Measurements from ENCODE around the gene BAX.
"Not testable (repeated sequence)": the region's sequence is repeated elsewhere in the genome, so short reads cannot be mapped to it uniquely, and the experiment has no call there.

BAX gene

GRCh38 chr19:48954595-48955307 is at the start of gene BAX:
Gene BAX (plus strand): TSS chr19:48954875. CDS start chr19:48954929, 54 bp downstream.
- peak; percentile 91 for DNase-seq (ENCODE audit: low read depth, low spot score)
- TF ChIP-seq YY1 (IDR thresholded peaks at IDR 0.05; ENCODE audit: insufficient read depth, insufficient read length) (peak; percentile 95), ZNF274 (IDR thresholded peaks at IDR 0.05; ENCODE audit: low read depth, low read length) (no peak)
- H3K36me3 ChIP-seq (ENCODE audit: insufficient read depth, insufficient read length, low read length): peaks cover 25% of the 10 kb centered on the region
- peaks cover 4% of the 10 kb centered on the region for H3K4me1 ChIP-seq (ENCODE audit: insufficient read depth, insufficient read length)
- H3K9ac ChIP-seq (ENCODE audit: insufficient read length, low read depth): peak within 1 kb of the TSS; percentile 99
- no peaks in the 10 kb centered on the region for H3K9me3 ChIP-seq (ENCODE audit: insufficient read depth, low read length)
- peak within 1 kb of the TSS; percentile 86 for H3K4me3 ChIP-seq (ENCODE audit: insufficient read length, low read depth)
- no peaks in the 10 kb centered on the region for H3K27me3 ChIP-seq (ENCODE audit: insufficient read depth, insufficient read length)

GRCh38 chr19:48905664-48906063 is 49.0 kb upstream of the BAX start:
- Histone ChIP-seq H3K36me3 (ENCODE audit: insufficient read depth, insufficient read length, low read length) (peaks cover 35% of the 10 kb centered on the region), H3K9me3 (ENCODE audit: insufficient read depth, low read length) (no peaks in the 10 kb centered on the region)

DNA sequence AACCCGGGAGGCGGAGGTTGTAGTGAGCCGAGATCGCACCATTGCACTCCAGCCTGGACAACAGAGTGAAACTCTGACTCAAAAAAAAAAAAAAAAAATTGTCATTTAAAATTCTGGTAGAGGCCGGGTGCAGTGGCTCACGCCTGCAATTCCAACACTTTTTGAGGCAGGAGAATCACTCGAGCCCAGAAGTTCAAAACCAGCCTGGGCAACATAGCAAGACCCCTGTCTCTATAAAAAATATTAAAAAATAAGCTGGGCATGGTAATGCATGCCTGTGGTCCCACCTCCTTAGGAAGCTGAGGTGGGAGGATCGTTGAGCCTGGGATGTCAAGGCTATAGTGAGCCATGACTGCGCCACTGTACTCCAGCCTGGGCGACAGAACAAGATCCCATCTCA is 48.4 kb upstream of the BAX start:
- no peak overlapping the region for H3K9ac ChIP-seq (ENCODE audit: insufficient read length, low read depth)
- H3K4me1 ChIP-seq (ENCODE audit: insufficient read depth, insufficient read length): no peaks in the 10 kb centered on the region
- peaks cover 41% of the 10 kb centered on the region for H3K36me3 ChIP-seq (ENCODE audit: insufficient read depth, insufficient read length, low read length)
- no peak overlapping the region for H3K4me3 ChIP-seq (ENCODE audit: insufficient read length, low read depth)
- TF ChIP-seq YY1 (IDR thresholded peaks at IDR 0.05; ENCODE audit: insufficient read depth, insufficient read length) (no peak), ZNF274 (IDR thresholded peaks at IDR 0.05; ENCODE audit: low read depth, low read length) (no peak), SUZ12 (IDR thresholded peaks at IDR 0.05; ENCODE audit: extremely low read depth, insufficient read depth, insufficient read length) (no peak)
- no peaks in the 10 kb centered on the region for H3K9me3 ChIP-seq (ENCODE audit: insufficient read depth, low read length)
- no peak for DNase-seq (ENCODE audit: low read depth, low spot score)
- H3K27me3 ChIP-seq (ENCODE audit: insufficient read depth, insufficient read length): no peaks in the 10 kb centered on the region

More at GRCh38 chr19:48905664-48906063, 49.0 kb upstream of the BAX start:
- no peaks in the 10 kb centered on the region for H3K4me1 ChIP-seq (ENCODE audit: insufficient read depth, insufficient read length)
- H3K4me3 ChIP-seq (ENCODE audit: insufficient read length, low read depth): no peak overlapping the region
- no peak for DNase-seq (ENCODE audit: low read depth, low spot score)
- TF ChIP-seq ZNF274 (IDR thresholded peaks at IDR 0.05; ENCODE audit: low read depth, low read length): no peak
- TF ChIP-seq SUZ12 (IDR thresholded peaks at IDR 0.05; ENCODE audit: extremely low read depth, insufficient read depth, insufficient read length): no peak
- no peak for TF ChIP-seq YY1 (IDR thresholded peaks at IDR 0.05; ENCODE audit: insufficient read depth, insufficient read length)
- H3K27me3 ChIP-seq (ENCODE audit: insufficient read depth, insufficient read length): no peaks in the 10 kb centered on the region
- no peak overlapping the region for H3K9ac ChIP-seq (ENCODE audit: insufficient read length, low read depth)

DNA sequence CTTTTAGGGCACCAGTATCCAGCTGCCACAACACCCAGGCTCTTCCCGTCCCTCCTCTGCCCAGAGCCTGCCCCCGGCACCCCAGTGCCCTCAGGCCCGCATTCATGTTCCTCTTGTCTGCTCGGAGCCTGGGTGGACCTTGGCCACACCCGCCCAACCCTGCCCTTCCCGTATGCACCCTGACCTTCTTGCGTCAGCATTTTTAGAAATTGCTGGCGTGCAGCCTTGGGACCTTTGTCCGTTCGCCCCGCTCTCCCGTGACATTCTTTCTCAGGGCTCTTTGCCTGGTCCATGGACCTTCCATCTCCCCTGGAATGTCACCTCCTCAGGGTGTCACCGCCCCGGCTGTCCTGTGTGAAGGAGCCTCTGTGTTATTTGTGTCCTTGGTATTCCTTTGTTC is 47.0 kb upstream of the BAX start:
- no peak overlapping the region for H3K4me3 ChIP-seq (ENCODE audit: insufficient read length, low read depth)
- no peaks in the 10 kb centered on the region for H3K4me1 ChIP-seq (ENCODE audit: insufficient read depth, insufficient read length)
- H3K36me3 ChIP-seq (ENCODE audit: insufficient read depth, insufficient read length, low read length): peaks cover 44% of the 10 kb centered on the region
- no peak for TF ChIP-seq SUZ12 (IDR thresholded peaks at IDR 0.05; ENCODE audit: extremely low read depth, insufficient read depth, insufficient read length)
- TF ChIP-seq YY1 (IDR thresholded peaks at IDR 0.05; ENCODE audit: insufficient read depth, insufficient read length): no peak
- no peak for TF ChIP-seq ZNF274 (IDR thresholded peaks at IDR 0.05; ENCODE audit: low read depth, low read length)
- H3K9ac ChIP-seq (ENCODE audit: insufficient read length, low read depth): no peak overlapping the region
- no peaks in the 10 kb centered on the region for H3K27me3 ChIP-seq (ENCODE audit: insufficient read depth, insufficient read length)
- H3K9me3 ChIP-seq (ENCODE audit: insufficient read depth, low read length): no peaks in the 10 kb centered on the region
- DNase-seq (ENCODE audit: low read depth, low spot score): no peak

- not testable (repeated sequence) for H3K27me3 ChIP-seq (ENCODE audit: insufficient read depth, insufficient read length); DNase-seq (ENCODE audit: low read depth, low spot score)
These were observed 45.1 kb upstream of the BAX start for GRCh38 chr19:48909424-48910077.

GRCh38 chr19:48910803-48911202 is 43.9 kb upstream of the BAX start:
- H3K27me3 ChIP-seq (ENCODE audit: insufficient read depth, insufficient read length): no peaks in the 10 kb centered on the region
- H3K36me3 ChIP-seq (ENCODE audit: insufficient read depth, insufficient read length, low read length): peaks cover 44% of the 10 kb centered on the region
- H3K4me3 ChIP-seq (ENCODE audit: insufficient read length, low read depth): no peak overlapping the region
- H3K9ac ChIP-seq (ENCODE audit: insufficient read length, low read depth): no peak overlapping the region
- TF ChIP-seq SUZ12 (IDR thresholded peaks at IDR 0.05; ENCODE audit: extremely low read depth, insufficient read depth, insufficient read length) (no peak), ZNF274 (IDR thresholded peaks at IDR 0.05; ENCODE audit: low read depth, low read length) (no peak), YY1 (IDR thresholded peaks at IDR 0.05; ENCODE audit: insufficient read depth, insufficient read length) (no peak)
- H3K9me3 ChIP-seq (ENCODE audit: insufficient read depth, low read length): no peaks in the 10 kb centered on the region
- no peaks in the 10 kb centered on the region for H3K4me1 ChIP-seq (ENCODE audit: insufficient read depth, insufficient read length)
- DNase-seq (ENCODE audit: low read depth, low spot score): no peak

More at GRCh38 chr19:48909424-48910077, 45.1 kb upstream of the BAX start:
- H3K36me3 ChIP-seq (ENCODE audit: insufficient read depth, insufficient read length, low read length): peaks cover 51% of the 10 kb centered on the region
- not testable (repeated sequence) for H3K9ac ChIP-seq (ENCODE audit: insufficient read length, low read depth); H3K9me3 ChIP-seq (ENCODE audit: insufficient read depth, low read length); H3K4me1 ChIP-seq (ENCODE audit: insufficient read depth, insufficient read length); H3K4me3 ChIP-seq (ENCODE audit: insufficient read length, low read depth)

DNA sequence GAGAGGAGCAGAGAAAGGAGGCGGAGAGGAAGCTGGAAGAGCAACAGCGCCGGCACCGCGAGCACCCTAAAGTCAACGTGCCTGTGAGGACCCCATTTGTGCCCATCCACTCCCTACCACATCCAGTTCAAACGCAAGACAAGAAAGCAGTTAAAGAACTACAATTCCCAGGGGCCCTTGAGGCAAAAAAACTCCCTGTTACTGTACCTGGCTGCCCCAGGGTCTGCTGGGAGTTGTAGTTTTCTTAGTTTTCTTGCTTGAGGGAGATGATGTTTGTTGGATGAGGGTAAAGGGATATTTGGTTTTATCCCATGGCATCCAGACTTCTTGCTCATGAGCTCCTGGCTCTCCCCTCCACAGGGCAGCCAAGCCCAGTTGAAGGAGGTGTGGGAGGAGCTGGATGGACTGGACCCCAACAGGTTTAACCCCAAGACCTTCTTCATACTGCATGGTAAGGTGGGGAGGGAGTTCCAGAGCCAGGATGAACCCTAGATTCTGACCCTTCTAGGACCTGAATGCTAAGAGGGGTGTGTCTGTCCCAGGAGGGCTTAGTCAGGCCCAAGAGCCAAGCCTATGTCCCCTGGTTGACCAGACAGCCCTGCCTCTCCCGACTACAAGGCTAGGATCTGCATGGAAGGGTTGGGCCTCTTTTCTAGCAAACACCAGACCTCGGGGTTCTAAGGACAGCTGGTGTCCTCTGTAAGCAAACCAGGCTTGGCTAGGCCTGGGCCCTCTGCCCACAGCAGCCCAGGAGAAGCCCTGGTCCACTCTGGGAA is 41.4 kb upstream of the BAX start:
- H3K9ac ChIP-seq (ENCODE audit: insufficient read length, low read depth): no peak overlapping the region
- TF ChIP-seq YY1 (IDR thresholded peaks at IDR 0.05; ENCODE audit: insufficient read depth, insufficient read length) (no peak), SUZ12 (IDR thresholded peaks at IDR 0.05; ENCODE audit: extremely low read depth, insufficient read depth, insufficient read length) (no peak)
- no peaks in the 10 kb centered on the region for H3K9me3 ChIP-seq (ENCODE audit: insufficient read depth, low read length)
- H3K36me3 ChIP-seq (ENCODE audit: insufficient read depth, insufficient read length, low read length): peaks cover 47% of the 10 kb centered on the region
- no peaks in the 10 kb centered on the region for H3K27me3 ChIP-seq (ENCODE audit: insufficient read depth, insufficient read length)
- DNase-seq (ENCODE audit: low read depth, low spot score): no peak
- no peaks in the 10 kb centered on the region for H3K4me1 ChIP-seq (ENCODE audit: insufficient read depth, insufficient read length)
- H3K4me3 ChIP-seq (ENCODE audit: insufficient read length, low read depth): no peak overlapping the region
